AG09309 (cell line): Measurements from ENCODE around the gene ELAC1.

ENCODE experiments used
- DNase-seq: peaks from one replicate; pipeline ENCODE4 v3.0.0-alpha.2; 2010; ENCODE audit warnings: low read depth
- H3K4me3 ChIP-seq: 2 replicates; pipeline ENCODE4 v1.5.1; 2011; ENCODE audit warnings: mild to moderate bottlenecking, low read depth, low read length, moderate library complexity; ENCODE audit not compliant: control insufficient read depth
- CTCF ChIP-seq: IDR thresholded peaks from 2 replicates; pipeline ENCODE4 v1.5.1; 2011; ENCODE audit warnings: mild to moderate bottlenecking, low read depth, low read length, inconsistent platforms; ENCODE audit not compliant: insufficient read depth, control insufficient read depth; ENCODE audit errors: missing control alignments

The ELAC1 gene

GRCh38 chr18:50967714-50968661 is at the start of gene ELAC1:
Gene ELAC1, plus strand, starts transcription at chr18:50968040. Its CDS starts 6,365 bp downstream, at chr18:50974405.
- no peak for DNase-seq
- no peak for TF ChIP-seq CTCF
- H3K4me3 ChIP-seq = peak within 1 kb of the TSS; percentile 66

- TF ChIP-seq CTCF = no peak
Measured at GRCh38 chr18:50918153-50918552, 49.7 kb upstream of the ELAC1 start.

GRCh38 chr18:50924372-50924771 is 43.5 kb upstream of the ELAC1 start:
- H3K4me3 ChIP-seq = no peak overlapping the region
- no peak for TF ChIP-seq CTCF
- DNase-seq = no peak

More at GRCh38 chr18:50918153-50918552, 49.7 kb upstream of the ELAC1 start:
- no peak overlapping the region for H3K4me3 ChIP-seq
- DNase-seq = no peak

- H3K4me3 ChIP-seq = no peak overlapping the region
- DNase-seq = no peak
- TF ChIP-seq CTCF = no peak
Measured at GRCh38 chr18:50926521-50926920, 41.3 kb upstream of the ELAC1 start.

GRCh38 chr18:50928551-50928950 is 39.3 kb upstream of the ELAC1 start:
- DNase-seq = no peak
- TF ChIP-seq CTCF = no peak
- H3K4me3 ChIP-seq = no peak overlapping the region

GRCh38 chr18:50933684-50934083 is 34.2 kb upstream of the ELAC1 start:
- H3K4me3 ChIP-seq = no peak overlapping the region
- DNase-seq = no peak
- no peak for TF ChIP-seq CTCF
